Posterior cingulate gyrus (tissue), 11 donors: ENCODE results near the gene GALNT17.
"Not testable (repeated sequence)": the region's sequence is repeated elsewhere in the genome, so short reads cannot be mapped to it uniquely, and the experiment has no call there.

Experiments
- DNase-seq, 10 donors: peaks; one replicate each; pipeline versions ENCODE4 v3.0.0 to v3.0.0-alpha.2; 2020 to 2021; ENCODE audit warnings: mixed read lengths in 3 of 10
- intact Hi-C: fragments of 100-400 bp; cut with DNase I; formaldehyde crosslinking; loops from one replicate; pipeline ENCODE4 v1.15.1; 2023

The GALNT17 gene

DNA sequence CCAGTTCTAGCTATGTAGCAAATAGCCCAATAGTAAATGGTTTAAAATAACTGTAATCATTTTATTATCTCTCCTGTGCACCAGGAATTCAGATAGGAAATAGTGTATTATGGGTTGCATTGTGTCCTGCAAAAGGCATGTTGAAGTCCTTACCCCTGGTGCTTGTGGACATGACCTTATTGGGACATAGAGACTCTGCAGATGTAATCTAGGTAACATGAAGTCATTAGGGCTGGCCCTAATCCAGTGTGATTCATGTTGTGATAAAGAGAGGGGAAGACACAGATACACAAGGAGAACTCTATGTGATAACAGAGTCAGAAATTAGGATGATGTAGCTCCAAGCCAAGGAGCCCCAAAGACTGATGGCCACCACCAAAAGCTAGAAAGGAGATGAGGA is 462.8 kb downstream of the GALNT17 start:
- no peak for DNase-seq
- intact Hi-C loops, result no loop called here

DNA sequence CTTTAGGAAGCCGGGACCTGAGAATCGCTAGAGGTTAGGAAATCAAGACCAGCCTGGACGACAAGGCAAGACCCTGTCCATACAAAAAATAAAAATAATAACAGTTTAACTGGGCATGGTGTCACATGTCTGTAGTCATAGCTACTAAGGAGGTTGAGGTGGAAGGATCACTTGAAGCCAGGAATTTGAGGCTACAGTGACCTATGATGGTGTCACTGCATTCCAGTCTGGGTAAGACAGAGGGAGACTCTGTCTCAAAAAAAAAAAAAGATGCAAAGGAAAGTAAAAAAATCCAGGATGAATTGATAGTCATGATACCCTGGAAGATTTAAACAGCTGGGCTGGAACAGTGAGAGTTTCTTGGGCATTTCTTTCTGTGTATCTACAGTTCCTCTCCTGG is 463.2 kb downstream of the GALNT17 start:
- intact Hi-C loops, result no loop called here
- no peak for DNase-seq

DNA sequence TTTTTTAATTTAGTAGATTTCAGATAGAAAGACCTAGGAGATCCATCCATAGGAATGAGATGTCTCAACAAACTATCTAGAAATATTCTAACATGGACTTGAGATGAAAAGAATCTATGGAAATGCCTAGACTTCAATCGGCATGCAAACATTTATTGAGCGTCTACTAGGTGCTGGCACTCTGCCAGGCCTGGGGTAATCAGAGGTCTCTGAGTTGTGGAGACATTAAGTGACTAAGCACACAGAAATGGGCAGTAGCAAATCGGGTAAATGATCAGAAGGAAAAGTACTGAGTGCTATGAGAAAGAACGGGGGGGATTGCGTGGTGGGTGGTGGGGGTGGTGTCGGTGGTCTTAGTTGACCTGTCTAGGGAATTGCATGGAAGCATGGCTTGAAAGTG is 466.6 kb downstream of the GALNT17 start:
- intact Hi-C loops, result no loop called here
- no peak for DNase-seq

DNA sequence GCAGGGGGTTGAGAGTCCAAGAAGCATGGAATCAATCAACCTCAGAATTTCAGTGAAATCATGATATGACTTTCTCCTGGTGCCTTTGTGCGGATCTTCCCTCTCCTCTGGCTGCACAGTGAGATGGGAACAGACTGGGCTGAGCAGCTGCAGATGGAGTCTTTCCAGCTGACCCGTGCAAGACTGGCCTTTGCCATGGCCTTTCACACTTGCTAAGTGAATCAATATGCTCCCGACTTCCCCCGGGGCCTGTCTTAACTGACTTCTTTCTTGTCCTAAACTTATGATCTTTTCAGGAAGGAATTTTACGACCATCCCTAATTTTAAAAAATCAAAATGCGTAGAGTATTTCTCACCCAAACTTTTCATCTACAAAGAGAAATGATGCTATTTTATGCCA is 469.9 kb downstream of the GALNT17 start:
- intact Hi-C loops, result no loop called here
- DNase-seq, result no peak

DNA sequence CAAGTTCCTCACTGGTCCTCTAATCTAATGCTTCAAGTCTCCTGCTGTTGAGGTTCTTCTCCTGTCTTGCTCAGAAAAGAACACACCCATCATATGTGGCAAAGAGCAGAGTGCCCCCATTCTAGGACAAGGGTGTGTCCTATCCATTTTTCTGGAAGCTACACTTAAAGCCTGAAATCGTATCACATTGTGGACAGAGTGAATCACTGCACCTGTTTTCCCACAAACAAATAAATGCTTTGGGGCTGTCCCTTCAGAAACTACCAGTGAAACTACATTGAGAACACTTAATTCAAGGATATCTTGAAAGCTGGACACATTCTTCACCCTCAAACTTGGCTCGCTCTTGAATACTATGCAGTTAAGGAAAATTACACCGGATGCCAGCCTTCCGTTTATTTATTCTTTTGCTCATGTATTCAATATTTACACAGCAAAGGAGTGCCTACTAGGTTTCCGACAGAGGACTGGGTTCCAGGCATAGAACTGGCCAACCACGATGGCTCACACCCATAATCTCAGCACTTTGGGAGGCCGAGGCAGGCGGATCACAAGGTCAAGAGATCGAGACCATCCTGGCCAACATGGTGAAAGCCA is 473.0 kb downstream of the GALNT17 start:
- intact Hi-C loops, result no loop called here
- no peak for DNase-seq

DNA sequence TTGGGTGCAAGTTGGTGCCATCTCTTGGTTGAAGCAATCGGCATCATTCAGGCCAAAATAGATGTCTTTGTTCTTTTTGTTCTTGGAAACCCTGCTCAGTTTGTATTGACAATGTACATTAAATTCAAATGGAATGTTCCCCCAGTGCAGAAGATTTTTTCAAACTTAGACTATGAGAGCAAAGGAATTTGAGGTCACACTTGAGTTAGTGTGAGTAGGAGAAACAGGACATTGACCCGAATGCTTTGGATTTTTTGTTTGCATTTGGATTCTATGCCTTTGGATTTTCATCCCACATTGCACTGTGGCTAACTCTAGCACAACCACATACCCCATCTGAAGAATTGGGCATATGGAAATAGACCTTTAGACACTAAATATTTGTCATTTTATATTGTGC is 480.0 kb downstream of the GALNT17 start:
- DNase-seq, result no peak
- intact Hi-C loops, result no loop called here

DNA sequence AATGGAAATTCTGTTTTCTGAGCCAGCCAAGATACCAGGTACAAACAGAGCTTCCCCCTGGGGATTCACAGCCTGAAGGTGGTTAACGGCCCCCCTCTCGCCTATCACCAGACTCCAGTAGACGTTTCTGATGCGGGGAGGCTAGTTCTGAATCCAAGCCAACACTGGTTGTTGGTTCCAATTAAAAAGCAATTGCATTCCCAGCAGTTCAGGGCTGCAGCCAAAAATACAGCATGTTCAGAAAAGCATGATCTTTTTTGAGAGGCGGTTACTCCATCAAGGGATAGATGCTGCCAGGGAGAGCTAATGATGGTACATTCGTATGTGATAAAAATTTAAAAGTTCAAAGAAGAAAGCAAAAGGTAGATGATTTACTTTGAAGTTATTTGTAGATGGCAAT is 481.0 kb downstream of the GALNT17 start:
- peak in 2 of 10 donors; percentile 18 to 25 for DNase-seq
- intact Hi-C loops, result no loop called here

DNA sequence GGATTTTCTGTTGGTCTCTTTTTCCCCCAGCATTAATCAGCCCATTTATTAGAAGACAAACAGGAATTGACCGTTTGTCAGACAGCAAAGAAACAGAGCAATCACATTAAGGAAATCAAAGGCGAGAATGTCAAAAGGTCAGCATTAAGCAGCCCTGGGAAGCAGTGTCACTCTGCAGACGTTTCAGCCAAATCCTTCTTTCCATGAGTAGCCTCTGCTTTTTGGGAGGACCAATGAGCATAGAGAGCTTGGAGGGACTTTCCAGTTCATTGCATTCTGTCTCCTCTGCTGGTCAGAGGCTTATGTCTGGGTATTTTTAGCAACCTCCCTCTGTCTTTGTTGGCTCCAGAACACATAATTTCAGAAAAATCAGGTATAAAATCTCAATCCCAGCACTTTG is 481.4 kb downstream of the GALNT17 start:
- intact Hi-C loops, result no loop called here
- no peak for DNase-seq

DNA sequence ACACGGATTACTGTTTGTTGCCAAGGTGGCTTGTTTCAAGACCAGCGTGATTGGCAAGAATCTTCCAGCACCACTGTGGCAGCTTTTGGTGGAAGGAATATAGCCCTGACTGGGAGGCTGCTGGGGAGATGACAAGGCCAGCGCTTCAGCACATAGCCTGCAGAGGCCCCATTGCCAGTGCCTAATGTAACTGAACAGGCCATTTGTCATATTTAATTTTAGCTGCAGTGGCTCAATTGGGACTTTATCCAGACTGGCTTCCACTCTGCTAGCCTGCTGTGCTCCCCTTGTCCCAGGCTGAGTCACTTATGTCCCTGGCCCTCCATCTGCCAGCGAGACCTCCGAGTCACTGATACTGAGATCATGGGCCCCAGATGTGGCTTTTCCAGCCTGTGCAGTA is 483.1 kb downstream of the GALNT17 start:
- DNase-seq, result no peak
- intact Hi-C loops, result no loop called here

DNA sequence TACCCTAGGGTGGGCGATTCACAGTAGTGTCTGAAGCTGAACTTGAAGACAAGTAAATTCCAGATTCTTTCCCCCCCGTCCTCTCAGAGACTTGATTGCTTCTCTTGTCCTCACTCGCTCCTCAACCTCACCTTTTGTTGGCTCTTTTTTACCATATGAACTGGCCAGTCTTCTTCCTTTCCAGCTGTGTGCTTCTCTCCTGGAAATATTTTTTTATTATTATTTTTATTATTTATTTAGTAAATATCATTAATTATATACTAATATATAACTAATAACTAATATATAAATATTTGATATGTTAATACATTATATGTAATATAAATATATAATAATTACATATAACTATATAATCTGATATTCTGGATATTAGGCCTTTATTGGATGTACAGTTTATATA is 484.3 kb downstream of the GALNT17 start:
- no peak for DNase-seq
- intact Hi-C loops, result no loop called here

DNA sequence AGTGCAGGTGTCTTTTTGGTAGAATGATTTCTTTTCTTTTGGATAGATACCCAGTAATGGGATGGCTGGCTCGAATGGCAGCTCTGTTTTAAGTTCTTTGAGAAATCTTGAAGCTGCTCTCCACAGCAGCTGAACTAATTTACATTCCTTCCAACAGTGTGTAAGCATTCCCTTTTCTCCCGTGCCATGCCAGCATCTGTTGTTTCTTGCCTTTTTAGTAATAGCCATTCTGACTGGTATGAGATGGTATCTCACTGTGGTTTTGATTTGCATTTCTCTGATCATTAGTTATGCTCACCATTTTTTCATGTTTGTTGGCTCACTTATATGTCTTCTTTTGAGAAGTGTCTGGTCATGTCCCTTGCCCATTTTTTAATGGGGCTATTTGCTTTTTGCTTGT is 486.3 kb downstream of the GALNT17 start:
- intact Hi-C loops, result no loop called here
- DNase-seq, result peak in 1 of 10 donors; percentile 7

DNA sequence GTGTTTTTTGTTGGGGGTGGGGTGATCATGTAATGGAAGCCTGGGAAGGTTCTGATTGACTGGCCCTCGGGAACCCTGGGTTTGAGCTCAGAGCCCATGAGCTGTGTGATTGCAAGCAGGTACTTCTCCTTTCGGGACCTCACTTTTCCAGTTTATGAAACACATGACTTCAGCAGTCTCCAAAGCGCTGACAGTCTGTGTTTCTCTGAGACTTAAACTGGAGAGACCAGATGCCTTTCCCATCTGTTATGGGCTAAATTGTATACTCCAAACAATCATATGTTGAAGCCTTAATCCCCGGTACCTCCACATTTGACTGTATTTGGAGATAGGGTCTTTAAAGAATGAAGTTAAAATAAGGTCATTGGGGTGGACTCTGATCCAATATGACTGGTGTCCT is 493.6 kb downstream of the GALNT17 start:
- intact Hi-C loops, result no loop called here
- no peak for DNase-seq

DNA sequence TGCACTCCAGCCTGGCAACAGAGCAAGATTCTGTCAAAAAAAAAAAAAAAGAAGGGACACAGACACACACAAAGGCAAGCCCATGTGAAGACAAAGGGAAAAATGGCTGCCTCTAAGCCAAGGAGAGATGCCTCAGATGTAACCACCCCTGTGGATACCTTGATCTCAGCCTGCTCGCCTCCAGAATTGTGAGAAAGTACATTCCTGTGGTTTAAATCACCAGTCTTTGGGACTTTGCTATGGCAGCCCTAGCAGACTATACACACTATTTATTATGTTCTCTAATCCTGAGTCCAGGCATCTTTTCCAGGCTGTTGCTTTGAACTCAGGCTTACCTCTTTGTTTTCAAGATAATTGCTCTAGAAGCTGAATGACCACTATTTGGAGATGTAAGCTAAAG is 494.3 kb downstream of the GALNT17 start:
- no peak for DNase-seq
- intact Hi-C loops, result no loop called here

DNA sequence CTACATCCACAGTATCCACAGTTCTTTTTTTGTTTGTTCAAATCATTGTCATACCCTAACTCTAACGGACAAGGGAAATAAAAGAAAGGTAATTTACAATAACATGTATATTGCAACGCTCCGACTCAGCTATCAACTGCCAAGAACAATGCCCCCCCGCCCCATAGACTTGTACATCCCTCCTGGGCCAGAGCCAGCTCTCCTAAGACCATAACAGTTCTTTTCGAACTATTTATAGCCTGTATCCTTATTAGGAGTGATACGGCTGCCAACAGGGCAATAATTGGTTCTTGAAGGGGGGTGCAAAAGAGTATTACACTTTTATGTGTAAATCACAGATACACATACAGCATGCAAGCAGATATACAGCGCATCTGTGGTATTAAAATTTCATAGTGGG is 495.7 kb downstream of the GALNT17 start:
- intact Hi-C loops, result no loop called here
- DNase-seq, result no peak

DNA sequence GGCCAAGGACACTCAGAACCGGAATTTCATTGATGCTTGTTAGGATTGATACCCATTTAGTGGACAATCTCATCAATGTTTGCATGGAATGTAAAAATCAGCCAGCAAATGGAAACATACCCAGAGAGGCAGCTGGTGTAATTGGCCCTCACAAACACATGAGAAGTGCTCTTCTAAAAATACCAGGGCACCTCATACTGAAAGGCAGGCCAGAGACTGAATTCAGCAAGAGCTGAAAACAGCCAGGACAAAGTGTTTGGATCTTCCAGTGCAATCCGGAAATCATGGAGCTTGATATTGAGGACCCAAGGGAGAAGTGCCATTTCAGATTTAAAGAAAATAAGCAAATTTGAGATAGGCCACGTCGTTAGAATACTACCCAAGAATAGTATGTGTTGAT is 498.6 kb downstream of the GALNT17 start:
- DNase-seq, result peak in 2 of 10 donors; percentile 20 to 51
- intact Hi-C loops, result no loop called here

DNA sequence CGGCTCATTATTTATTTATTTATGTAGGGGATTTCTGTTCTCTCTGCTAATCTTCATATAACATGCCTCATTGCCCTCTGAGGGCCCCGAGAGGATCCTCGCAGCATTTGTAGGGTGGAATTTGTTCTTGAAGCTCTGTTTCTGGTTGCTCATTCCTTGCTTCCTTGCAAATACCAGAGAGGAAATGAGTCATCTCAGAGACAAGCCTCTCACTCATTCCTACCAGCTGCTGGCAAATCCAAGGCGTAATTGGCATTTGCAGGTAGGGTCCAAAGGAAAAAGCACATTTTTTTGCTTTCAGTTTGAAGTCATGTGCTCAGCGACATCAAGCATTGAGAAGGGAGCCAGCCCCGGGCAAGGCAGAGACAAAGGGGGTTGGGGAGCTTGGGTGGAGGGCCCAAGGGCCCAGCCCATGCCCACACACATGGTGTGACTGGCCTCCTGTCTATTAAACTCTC is 501.6 kb downstream of the GALNT17 start:
- peak in 2 of 10 donors; percentile 15 to 72 for DNase-seq
- intact Hi-C loops, result no loop called here

DNA sequence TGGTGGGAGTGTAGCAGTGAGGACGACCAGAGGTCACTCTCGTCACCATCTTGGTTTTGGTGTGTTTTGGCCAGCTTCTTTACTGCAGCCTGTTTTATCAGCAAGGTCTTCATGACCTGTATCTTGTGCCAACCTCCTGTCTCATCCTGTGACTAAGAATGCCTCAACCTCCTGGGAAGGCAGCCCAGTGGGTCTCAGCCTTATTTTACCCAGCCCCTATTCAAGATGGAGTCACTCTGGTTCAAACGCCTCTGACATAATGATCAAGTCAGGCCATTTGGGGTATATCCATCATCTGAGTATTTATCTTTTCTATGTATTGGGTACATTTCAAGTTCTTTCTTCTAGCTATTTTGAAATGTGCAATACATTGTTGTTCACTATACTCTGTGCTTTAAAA is 503.9 kb downstream of the GALNT17 start:
- intact Hi-C loops, result not testable (repeated sequence)
- DNase-seq, result peak in 1 of 10 donors; percentile 8

DNA sequence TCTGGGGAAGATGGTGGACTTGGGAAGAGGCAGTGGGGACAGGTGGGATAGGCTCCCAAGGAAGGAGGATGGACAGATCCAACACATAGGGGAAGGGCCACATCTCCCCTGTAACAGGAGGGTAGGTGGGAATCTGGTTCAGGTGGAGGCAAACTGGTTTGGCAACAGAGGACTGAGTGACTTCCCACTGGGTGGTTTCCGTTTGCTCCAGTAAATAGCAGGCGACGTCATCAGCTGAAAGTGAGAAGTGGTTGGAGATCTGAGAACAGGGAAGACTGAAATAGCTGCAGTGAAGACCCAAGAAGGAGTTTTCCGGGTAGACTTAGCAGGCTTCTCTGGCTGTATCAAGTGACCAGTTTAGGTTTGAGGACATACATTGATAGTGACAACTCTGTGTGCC is 504.4 kb downstream of the GALNT17 start:
- DNase-seq, result peak in 2 of 10 donors; percentile 23 to 63
- intact Hi-C loops, result no loop called here

DNA sequence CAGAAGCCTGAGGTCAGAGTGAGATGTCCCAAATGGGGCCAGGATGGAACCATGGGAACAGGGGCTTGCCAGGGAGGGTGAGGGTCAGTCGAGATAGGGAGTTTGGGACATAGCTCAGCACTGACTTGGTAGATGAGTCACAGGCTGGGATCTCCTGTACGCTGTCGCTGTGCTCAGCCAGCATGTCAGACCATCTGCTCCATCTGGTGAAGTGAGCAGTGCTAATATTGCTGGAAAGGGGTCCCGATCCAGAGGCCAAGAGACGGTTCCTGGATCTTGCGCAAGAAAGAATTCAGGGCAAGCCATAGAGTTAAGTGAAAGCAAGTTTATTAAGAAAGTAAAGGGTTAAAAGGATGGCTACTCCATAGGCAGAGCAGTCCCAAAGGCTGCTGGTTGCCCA is 505.6 kb downstream of the GALNT17 start:
- peak in 2 of 10 donors; percentile 22 to 80 for DNase-seq
- intact Hi-C loops, result no loop called here

DNA sequence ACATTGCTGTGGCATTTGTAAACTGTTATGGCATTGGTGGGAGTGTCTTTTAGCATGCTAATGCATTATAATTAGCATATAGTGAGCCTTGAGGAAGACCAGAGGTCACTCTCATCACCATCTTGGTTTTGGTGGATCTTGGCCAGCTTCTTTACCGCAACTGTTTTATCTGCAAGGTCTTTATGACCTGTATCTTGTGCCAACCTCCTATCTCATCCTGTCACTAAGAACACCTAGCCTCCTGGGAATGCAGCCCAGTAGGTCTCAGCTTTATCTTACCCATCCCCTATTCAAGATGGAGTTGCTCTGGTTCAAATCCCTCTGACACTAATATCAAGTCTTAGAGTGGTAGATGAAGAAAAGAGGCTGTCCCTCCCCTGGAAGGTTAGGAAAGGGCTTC is 506.2 kb downstream of the GALNT17 start:
- intact Hi-C loops, result no loop called here
- no peak for DNase-seq

DNA sequence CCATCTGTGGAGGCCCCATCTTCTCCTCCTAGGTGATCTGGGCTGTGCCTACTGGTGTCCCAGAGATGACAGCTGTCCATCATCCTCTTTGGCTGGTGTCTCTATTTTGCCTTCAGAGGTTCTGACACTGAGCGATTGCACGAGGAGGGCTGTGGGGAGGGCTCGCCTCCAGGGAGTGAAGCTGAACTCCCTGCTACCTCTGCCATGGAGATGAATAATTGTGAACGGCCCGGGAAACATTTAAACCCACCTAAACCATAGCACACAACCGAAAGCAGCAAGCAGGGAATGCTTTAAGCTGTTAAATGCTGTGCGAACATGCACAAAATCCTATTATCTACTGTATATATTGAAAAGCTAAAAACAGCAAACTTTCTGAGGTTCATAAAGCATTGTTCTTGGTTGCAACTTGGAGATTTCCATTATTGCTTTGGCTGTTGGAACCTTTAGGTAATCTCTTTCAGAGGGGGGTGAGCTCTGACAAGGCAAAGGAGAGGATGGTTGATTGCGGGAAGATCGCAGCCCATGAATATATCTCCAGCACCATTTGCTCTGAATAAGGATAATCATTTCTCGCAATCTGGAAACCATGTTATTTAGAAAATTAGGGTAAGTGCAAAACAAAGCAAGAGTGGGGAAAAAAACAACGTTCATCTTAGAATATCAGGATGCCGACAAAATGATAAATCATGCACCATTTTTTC is 507.6 kb downstream of the GALNT17 start:
- peak in 1 of 10 donors; percentile 16 for DNase-seq
- intact Hi-C loops, result no loop called here

DNA sequence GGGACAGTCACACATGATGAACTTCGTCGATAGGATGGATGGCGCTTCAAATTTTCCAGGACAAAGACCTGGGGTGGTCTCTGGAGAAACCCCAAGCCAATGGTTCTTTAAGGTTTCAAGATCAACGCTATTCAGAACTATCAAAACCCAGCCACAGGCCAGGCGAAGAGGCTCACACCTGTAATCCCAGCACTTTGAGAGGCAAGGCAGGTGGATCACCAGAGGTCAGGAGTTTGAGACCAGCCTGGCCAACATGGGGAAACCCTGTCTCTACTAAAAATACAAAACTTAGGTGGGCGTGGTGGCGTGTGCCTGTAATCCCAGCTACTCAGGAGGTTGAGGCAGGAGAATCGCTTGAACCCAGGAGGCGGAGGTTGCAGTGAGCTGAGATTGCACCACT is 511.1 kb downstream of the GALNT17 start:
- intact Hi-C loops, result not testable (repeated sequence)
- peak in 1 of 10 donors; percentile 11 for DNase-seq
